B cell (primary cell): ENCODE results near the gene CCDC190.

Source experiments
- CTCF ChIP-seq: fragments of 200-600 bp; IDR thresholded peaks from one replicate; pipeline ENCODE4 v1.8.0; 2022; ENCODE audit warnings: antibody characterized with exemption, mild to moderate bottlenecking
- EZH2 ChIP-seq: IDR thresholded peaks from 2 replicates; pipeline ENCODE4 v1.6.1; 2012; ENCODE audit warnings: borderline replicate concordance, low read depth, mild to moderate bottlenecking, moderate library complexity, low read length; ENCODE audit not compliant: insufficient read depth, poor library complexity, severe bottlenecking

- TF ChIP-seq CTCF (no peak), EZH2 (no peak)
Observed at GRCh38 chr1:162908236-162908635, 47.3 kb upstream of the CCDC190 start.
